Liver (tissue), 9 donors: ENCODE measurements around the gene EDA. TPM values are rescaled to one million over a fixed set of nuclear protein-coding genes. Genes with fewer than 3 reads are reported as not detected.

Experiments used
- DNase-seq: peaks from one replicate; pipeline ENCODE4 v3.0.0-alpha.2; 2017; ENCODE audit warnings: low spot score
- H3K27ac ChIP-seq, 2 donors: one replicate each; pipeline ENCODE4 v1.7.0; 2013; ENCODE audit warnings: inconsistent platforms in 2 of 2, low read length in 2 of 2, control low read depth in 1 of 2, low read depth in 1 of 2, mild to moderate bottlenecking in 1 of 2
- H3K27me3 ChIP-seq, 4 donors: one replicate each; pipeline versions ENCODE4 v1.6.1 to v1.7.0; 2013; ENCODE audit warnings: low read length in 3 of 4, inconsistent platforms in 1 of 4, mild to moderate bottlenecking in 1 of 4, moderate library complexity in 1 of 4; ENCODE audit not compliant: control insufficient read depth in 4 of 4, insufficient read depth in 4 of 4
- H3K36me3 ChIP-seq, 4 donors: one replicate each; pipeline versions ENCODE4 v1.6.1 to v1.7.0; 2013; ENCODE audit warnings: low read length in 3 of 4, mild to moderate bottlenecking in 3 of 4, low read depth in 1 of 4, moderate library complexity in 1 of 4; ENCODE audit not compliant: control insufficient read depth in 4 of 4, insufficient read depth in 3 of 4
- H3K4me1 ChIP-seq, 4 donors: one replicate each; pipeline versions ENCODE4 v1.6.1 to v1.7.0; 2013; ENCODE audit warnings: low read length in 3 of 4, mild to moderate bottlenecking in 3 of 4, moderate library complexity in 1 of 4; ENCODE audit not compliant: control insufficient read depth in 4 of 4, insufficient read depth in 4 of 4
- H3K4me3 ChIP-seq, 3 donors: one replicate each; pipeline versions ENCODE4 v1.6.1 to v1.7.0; 2013; ENCODE audit warnings: low read length in 3 of 3, control low read depth in 1 of 3, low read depth in 1 of 3, mild to moderate bottlenecking in 1 of 3
- H3K9ac ChIP-seq, 2 donors: one replicate each; pipeline ENCODE4 v1.7.0; 2013; ENCODE audit warnings: low read length in 2 of 2, mild to moderate bottlenecking in 2 of 2, moderate library complexity in 2 of 2, control low read depth in 1 of 2, low read depth in 1 of 2
- H3K9me3 ChIP-seq, 4 donors: one replicate each; pipeline versions ENCODE4 v1.6.1 to v1.7.0; 2013; ENCODE audit warnings: low read length in 3 of 4; ENCODE audit not compliant: control insufficient read depth in 4 of 4
- ATF3 ChIP-seq: IDR thresholded peaks from 2 replicates; pipeline ENCODE4 v1.6.1; 2016; ENCODE audit warnings: antibody characterized with exemption
- CTCF ChIP-seq: fragments of 150-350 bp; IDR thresholded peaks from 2 replicates; pipeline ENCODE4 v1.5.1; 2017; ENCODE audit warnings: improper control_type of control experiment, low read depth, low read length; ENCODE audit not compliant: missing input control
- FOXA1 ChIP-seq: IDR thresholded peaks from 2 replicates; pipeline ENCODE4 v1.6.1; 2016; ENCODE audit warnings: antibody characterized with exemption
- FOXA2 ChIP-seq: IDR thresholded peaks from 2 replicates; pipeline ENCODE4 v1.6.1; 2016; ENCODE audit warnings: antibody characterized with exemption
- GABPA ChIP-seq, 2 donors: IDR thresholded peaks in 1 of 2; conservative IDR thresholded peaks in 1 of 2; 2 replicates each; pipeline ENCODE4 v1.6.1; 2016; ENCODE audit warnings: antibody characterized with exemption in 2 of 2, mild to moderate bottlenecking in 1 of 2, moderate library complexity in 1 of 2
- HNF4A ChIP-seq, 2 donors: conservative IDR thresholded peaks; 2 replicates each; pipeline ENCODE4 v1.6.1; 2016; ENCODE audit warnings: antibody characterized with exemption in 2 of 2, mild to moderate bottlenecking in 2 of 2
- HNF4G ChIP-seq: IDR thresholded peaks from 2 replicates; pipeline ENCODE4 v1.6.1; 2016; ENCODE audit warnings: antibody characterized with exemption
- JUND ChIP-seq, 2 donors: IDR thresholded peaks; 2 replicates each; pipeline ENCODE4 v1.6.1; 2016; ENCODE audit warnings: antibody characterized with exemption in 2 of 2
- MAX ChIP-seq: IDR thresholded peaks from 2 replicates; pipeline ENCODE4 v1.6.1; 2016; ENCODE audit warnings: antibody characterized with exemption
- NR2F2 ChIP-seq: IDR thresholded peaks from 2 replicates; pipeline ENCODE4 v1.6.1; 2016; ENCODE audit warnings: antibody characterized with exemption
- RXRA ChIP-seq, 2 donors: IDR thresholded peaks; 2 replicates each; pipeline ENCODE4 v1.6.1; 2017 to 2018; ENCODE audit warnings: antibody characterized with exemption in 2 of 2, mild to moderate bottlenecking in 1 of 2
- TAF1 ChIP-seq: conservative IDR thresholded peaks from 2 replicates; pipeline ENCODE4 v1.6.1; 2016; ENCODE audit warnings: antibody characterized with exemption, mild to moderate bottlenecking
- YY1 ChIP-seq: IDR thresholded peaks from 2 replicates; pipeline ENCODE4 v1.6.1; 2016; ENCODE audit warnings: antibody characterized with exemption, mild to moderate bottlenecking
- WGBS: extraction: QIAGEN DNeasy Blood & Tissue Kit; methylation state at CpG from one replicate; pipeline ENCODE4 v1.1.7; 2013; 5-methylcytosine and 5-hydroxymethylcytosine counted together
- polyA plus RNA-seq, 2 donors: library from polyadenylated mRNA; stranded (reverse) in 1 of 2; unstranded in 1 of 2; fragments of 200-250 nt in 1 of 2; fragments of >200 nt in 1 of 2; fragmentation: Nextera tagmentation in 1 of 2; extraction: Ambion mirVana in 1 of 2; gene quantifications; one replicate each; pipeline versions ENCODE4 v1.2.1 to v1.2.3, GENCODE V29; 2013 to 2015
- total RNA-seq, 2 donors: library from RNA; depleted of rRNA; stranded (reverse); fragments of >200 nt; gene quantifications; one replicate each; pipeline ENCODE4 v1.2.3, GENCODE V29; 2014
- TF ChIP-seq, protein P1 (sequence below): IDR thresholded peaks from 2 replicates; pipeline ENCODE4 v1.6.1; 2016; ENCODE audit warnings: antibody characterized with exemption, mild to moderate bottlenecking
- donor health status: healthy.
- donor health status: healthy.
- donor health status: healthy.
- donor health status: healthy.
- donor health status: healthy.

Gene EDA
- total and polyA plus RNA-seq, 4 donors: 0.39 to 2.6 (median 1.5) TPM

DNA sequence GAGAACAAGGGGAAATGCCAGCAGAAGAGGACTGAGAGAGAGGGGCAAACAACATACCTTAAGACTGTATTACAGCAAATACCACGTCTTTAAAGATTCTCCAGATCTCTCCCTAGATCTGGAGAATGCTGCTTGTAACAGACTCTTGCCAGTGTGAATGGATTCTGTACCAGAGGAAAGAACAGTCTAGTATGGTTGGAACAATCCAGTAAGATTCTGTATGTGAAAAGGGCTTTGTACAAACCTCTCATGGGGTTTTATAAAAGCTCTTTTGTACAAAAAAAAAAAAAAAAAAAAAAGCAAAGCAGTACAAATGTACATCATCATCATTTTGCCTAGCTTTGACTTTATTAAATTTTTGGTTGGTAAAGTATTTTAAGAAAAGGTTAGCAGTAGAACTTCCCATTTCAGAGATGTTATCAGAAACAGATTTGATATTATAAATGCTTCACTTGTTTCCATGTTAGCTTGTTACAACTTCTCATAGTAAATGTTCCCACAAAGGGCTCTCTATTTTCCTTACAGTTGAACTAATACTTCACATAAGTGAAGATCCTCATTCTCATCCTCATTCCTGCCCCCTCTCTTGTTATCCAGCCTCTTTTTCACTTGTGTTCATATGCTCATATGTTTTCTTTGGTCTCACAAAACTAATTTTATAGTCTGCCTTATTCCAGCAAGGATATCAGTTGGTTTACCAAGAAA is 144.2 kb downstream of the EDA start (continued):
- TF ChIP-seq, protein P1, sequence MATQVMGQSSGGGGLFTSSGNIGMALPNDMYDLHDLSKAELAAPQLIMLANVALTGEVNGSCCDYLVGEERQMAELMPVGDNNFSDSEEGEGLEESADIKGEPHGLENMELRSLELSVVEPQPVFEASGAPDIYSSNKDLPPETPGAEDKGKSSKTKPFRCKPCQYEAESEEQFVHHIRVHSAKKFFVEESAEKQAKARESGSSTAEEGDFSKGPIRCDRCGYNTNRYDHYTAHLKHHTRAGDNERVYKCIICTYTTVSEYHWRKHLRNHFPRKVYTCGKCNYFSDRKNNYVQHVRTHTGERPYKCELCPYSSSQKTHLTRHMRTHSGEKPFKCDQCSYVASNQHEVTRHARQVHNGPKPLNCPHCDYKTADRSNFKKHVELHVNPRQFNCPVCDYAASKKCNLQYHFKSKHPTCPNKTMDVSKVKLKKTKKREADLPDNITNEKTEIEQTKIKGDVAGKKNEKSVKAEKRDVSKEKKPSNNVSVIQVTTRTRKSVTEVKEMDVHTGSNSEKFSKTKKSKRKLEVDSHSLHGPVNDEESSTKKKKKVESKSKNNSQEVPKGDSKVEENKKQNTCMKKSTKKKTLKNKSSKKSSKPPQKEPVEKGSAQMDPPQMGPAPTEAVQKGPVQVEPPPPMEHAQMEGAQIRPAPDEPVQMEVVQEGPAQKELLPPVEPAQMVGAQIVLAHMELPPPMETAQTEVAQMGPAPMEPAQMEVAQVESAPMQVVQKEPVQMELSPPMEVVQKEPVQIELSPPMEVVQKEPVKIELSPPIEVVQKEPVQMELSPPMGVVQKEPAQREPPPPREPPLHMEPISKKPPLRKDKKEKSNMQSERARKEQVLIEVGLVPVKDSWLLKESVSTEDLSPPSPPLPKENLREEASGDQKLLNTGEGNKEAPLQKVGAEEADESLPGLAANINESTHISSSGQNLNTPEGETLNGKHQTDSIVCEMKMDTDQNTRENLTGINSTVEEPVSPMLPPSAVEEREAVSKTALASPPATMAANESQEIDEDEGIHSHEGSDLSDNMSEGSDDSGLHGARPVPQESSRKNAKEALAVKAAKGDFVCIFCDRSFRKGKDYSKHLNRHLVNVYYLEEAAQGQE: no peak
- TF ChIP-seq HNF4A (conservative IDR thresholded peaks at IDR 0.05) (no peak), FOXA1 (no peak)

GRCh38 chrX:69761633-69762032 is 145.7 kb downstream of the EDA start:
- Histone ChIP-seq H3K36me3 (no peaks in the 10 kb centered on the region), H3K9me3 (no peaks in the 10 kb centered on the region), H3K27ac (no peak overlapping the region), H3K4me1 (no peaks in the 10 kb centered on the region), H3K4me3 (no peak overlapping the region), H3K9ac (no peak overlapping the region), H3K27me3 (no peaks in the 10 kb centered on the region)
- no peak for DNase-seq
- WGBS: 79% methylated on average over 3 of the region's 3 CpGs
- no peak for TF ChIP-seq ATF3
- no peak for TF ChIP-seq MAX
- TF ChIP-seq JUND (IDR thresholded peaks at IDR 0.05): no peak
- TF ChIP-seq GABPA (IDR thresholded peaks at IDR 0.05 in 1 of 2, conservative IDR thresholded peaks at IDR 0.05 in 1 of 2): no peak
- no peak for TF ChIP-seq CTCF
- no peak for TF ChIP-seq TAF1
- TF ChIP-seq YY1: no peak
- no peak for TF ChIP-seq RXRA (IDR thresholded peaks at IDR 0.05)

GRCh38 chrX:69762340-69762739 is 146.4 kb downstream of the EDA start:
- Histone ChIP-seq H3K9ac (no peak overlapping the region), H3K36me3 (no peaks in the 10 kb centered on the region), H3K4me3 (no peak overlapping the region), H3K27ac (no peak overlapping the region), H3K9me3 (no peaks in the 10 kb centered on the region), H3K4me1 (no peaks in the 10 kb centered on the region), H3K27me3 (no peaks in the 10 kb centered on the region)
- no peak for DNase-seq
- WGBS: 83% methylated on average over 3 of the region's 3 CpGs
- no peak for TF ChIP-seq FOXA2
- TF ChIP-seq HNF4G: no peak
- TF ChIP-seq GABPA (IDR thresholded peaks at IDR 0.05 in 1 of 2, conservative IDR thresholded peaks at IDR 0.05 in 1 of 2): no peak
- TF ChIP-seq RXRA (IDR thresholded peaks at IDR 0.05): no peak
- TF ChIP-seq FOXA1: no peak
- no peak for TF ChIP-seq NR2F2
